ENCODE results near the gene PLOD2.

Gene PLOD2

DNA sequence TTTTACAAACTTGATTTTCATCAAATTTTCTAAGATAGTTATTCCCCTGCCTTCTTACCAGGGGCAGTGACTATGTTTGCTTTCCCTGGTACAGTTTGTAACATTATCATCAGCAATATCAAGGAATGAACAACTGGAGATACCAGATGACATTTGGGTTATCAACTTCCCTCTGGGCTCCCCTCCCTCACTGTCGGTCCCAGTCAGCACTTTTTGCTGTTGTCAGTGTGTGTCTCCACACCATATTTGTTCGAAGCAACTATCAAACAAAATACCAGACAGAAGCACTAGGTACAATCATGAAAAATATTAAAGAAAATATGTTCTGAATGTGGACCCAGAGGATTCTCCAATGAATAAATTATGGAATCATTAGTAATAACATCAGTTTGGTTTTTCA, 75.3 kb downstream of the PLOD2 start:
- Mint-ChIP-seq H3K27ac (no peak overlapping the region), H3K36me3 (no peaks in the 10 kb centered on the region), H3K27me3 (no peaks in the 10 kb centered on the region), H3K4me3 (no peak overlapping the region), H3K4me1 (no peaks in the 10 kb centered on the region), H3K9me3 (no peaks in the 10 kb centered on the region)
- no peak for DNase-seq
- no peak for ATAC-seq (replicated peaks)

DNA sequence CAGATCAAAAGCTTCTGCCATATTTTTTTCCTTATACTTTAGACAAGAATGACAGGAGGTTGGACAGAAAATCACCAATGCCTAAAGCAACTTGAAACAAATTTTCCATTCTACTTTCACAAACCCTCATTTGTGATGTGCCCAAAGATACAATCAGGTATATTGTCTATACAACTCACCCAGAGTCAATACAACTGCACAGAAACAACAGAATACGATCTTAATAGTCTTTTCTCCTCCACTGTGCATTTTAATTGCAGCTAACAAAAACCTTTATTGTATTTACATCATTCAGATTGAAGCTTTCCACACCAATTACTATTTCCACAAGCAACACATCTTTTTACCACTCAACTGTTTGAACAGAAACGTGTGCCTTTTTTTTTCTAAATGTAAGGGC, 80.4 kb downstream of the PLOD2 start:
- no peak for DNase-seq
- no peaks in the 10 kb centered on the region for H3K36me3 Mint-ChIP-seq
- ATAC-seq (replicated peaks), result no peak
- H3K9me3 Mint-ChIP-seq, result no peaks in the 10 kb centered on the region
- H3K4me1 Mint-ChIP-seq, result no peaks in the 10 kb centered on the region
- no peaks in the 10 kb centered on the region for H3K27me3 Mint-ChIP-seq
- H3K4me3 Mint-ChIP-seq, result no peak overlapping the region
- no peak overlapping the region for H3K27ac Mint-ChIP-seq

DNA sequence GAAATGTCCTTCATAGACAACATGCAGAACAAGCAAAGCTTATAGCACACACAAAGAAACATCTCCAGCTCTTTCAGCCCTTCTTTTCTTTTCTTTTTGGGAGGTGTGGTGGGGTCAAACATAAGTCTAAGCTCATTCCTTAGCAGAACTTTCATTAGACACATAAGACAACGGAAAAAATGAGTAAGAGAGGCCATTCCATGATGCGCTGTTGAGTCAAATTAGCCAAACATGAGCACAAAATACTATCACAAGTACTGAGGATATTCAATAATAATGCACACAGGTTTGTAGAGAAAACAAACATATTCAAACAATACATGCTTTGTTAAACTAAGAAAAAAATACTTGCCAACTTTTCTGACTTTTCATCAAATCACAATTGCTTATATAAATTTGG, 83.0 kb downstream of the PLOD2 start:
- ATAC-seq (replicated peaks) (no peak), DNase-seq (no peak)
- Mint-ChIP-seq H3K4me3 (no peak overlapping the region), H3K9me3 (no peaks in the 10 kb centered on the region), H3K4me1 (no peaks in the 10 kb centered on the region), H3K36me3 (no peaks in the 10 kb centered on the region), H3K27me3 (no peaks in the 10 kb centered on the region), H3K27ac (no peak overlapping the region)

DNA sequence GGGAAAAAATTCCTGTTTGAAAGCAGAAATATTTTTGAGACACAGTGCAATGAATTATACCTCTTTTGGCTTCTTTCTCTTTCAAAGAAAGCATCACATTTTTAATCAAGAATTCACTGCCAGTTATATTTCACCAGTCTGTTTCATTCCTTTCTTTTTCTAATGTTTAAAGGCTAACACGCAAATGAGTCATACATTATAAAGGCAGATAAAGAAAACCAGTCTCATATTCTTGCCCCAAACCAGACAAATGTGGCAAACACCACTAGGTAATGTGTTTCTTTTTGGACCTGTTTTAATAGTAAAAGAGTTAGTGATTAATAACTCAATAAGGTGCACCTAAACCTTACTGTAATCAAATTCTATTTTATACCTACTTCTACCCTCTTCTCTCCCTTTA, 83.8 kb downstream of the PLOD2 start:
- Mint-ChIP-seq H3K4me1 (no peaks in the 10 kb centered on the region), H3K36me3 (no peaks in the 10 kb centered on the region), H3K4me3 (no peak overlapping the region), H3K27ac (no peak overlapping the region), H3K27me3 (no peaks in the 10 kb centered on the region), H3K9me3 (no peaks in the 10 kb centered on the region)
- DNase-seq (no peak), ATAC-seq (replicated peaks) (no peak)

DNA sequence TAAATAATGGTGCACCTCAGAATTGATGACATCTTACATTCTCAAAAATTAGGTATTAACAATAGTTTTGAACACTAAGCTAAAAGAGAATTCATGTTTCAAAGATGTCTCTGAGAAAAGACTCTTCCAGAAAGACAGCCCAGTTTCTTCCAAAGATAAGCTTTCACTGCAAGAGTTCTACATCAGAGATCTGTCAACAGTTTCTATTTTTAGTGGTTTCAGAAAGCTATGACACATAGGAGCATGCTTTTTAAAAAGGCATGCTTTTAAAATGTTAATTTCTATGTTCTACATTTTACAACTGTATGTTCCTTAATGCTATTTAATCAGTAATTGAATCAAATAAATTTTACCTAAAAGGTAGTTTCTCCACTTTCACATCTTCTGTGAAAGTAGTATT, 88.2 kb downstream of the PLOD2 start:
- Mint-ChIP-seq H3K27ac (no peak overlapping the region), H3K9me3 (no peaks in the 10 kb centered on the region), H3K36me3 (no peaks in the 10 kb centered on the region), H3K27me3 (no peaks in the 10 kb centered on the region), H3K4me3 (no peak overlapping the region), H3K4me1 (no peaks in the 10 kb centered on the region)
- ATAC-seq (replicated peaks) (no peak), DNase-seq (no peak)

DNA sequence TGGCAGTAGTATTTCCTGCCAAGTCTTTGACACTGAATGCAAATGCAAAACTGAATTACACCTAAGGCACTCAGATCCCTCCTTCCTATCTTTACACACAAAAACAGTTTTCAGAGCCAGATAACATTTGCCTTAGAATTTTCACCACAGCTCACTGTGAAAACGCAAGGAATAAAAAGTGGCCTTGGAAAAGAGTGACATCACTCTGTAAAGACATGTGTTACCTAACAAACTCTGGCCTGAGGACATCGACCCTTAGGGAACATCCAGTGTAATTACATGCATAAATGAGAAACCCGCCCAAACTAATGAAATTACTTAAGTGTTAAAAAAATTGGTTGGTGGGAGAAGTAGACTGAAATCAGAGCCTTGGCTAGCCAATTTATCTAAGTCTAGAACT, 88.9 kb downstream of the PLOD2 start:
- DNase-seq (no peak), ATAC-seq (replicated peaks) (no peak)
- no peaks in the 10 kb centered on the region for H3K36me3 Mint-ChIP-seq
- no peaks in the 10 kb centered on the region for H3K27me3 Mint-ChIP-seq
- H3K4me1 Mint-ChIP-seq, result no peaks in the 10 kb centered on the region
- no peak overlapping the region for H3K27ac Mint-ChIP-seq
- H3K9me3 Mint-ChIP-seq, result no peaks in the 10 kb centered on the region
- H3K4me3 Mint-ChIP-seq, result no peak overlapping the region

DNA sequence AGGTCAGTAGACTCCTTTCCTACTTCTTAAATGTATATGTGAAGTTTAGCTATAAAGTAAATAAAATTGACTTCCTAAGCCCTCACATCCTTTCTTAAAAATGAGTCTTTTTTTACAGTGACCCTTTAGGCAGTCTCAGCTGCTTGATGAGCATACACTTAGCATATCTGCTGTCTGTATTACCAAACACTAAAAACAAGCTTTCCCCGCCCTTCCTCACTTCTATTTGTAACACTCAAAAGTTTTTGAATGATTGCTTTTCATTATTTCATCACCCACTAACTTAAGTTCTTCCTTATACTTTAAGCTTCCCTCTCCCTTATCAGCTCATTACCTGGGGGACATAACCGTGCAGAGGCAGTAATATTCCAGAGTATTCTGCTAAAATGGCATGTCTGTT, 89.4 kb downstream of the PLOD2 start:
- ATAC-seq (replicated peaks) (no peak), DNase-seq (no peak)
- Mint-ChIP-seq H3K27ac (no peak overlapping the region), H3K9me3 (no peaks in the 10 kb centered on the region), H3K36me3 (no peaks in the 10 kb centered on the region), H3K4me1 (no peaks in the 10 kb centered on the region), H3K4me3 (no peak overlapping the region), H3K27me3 (no peaks in the 10 kb centered on the region)

DNA sequence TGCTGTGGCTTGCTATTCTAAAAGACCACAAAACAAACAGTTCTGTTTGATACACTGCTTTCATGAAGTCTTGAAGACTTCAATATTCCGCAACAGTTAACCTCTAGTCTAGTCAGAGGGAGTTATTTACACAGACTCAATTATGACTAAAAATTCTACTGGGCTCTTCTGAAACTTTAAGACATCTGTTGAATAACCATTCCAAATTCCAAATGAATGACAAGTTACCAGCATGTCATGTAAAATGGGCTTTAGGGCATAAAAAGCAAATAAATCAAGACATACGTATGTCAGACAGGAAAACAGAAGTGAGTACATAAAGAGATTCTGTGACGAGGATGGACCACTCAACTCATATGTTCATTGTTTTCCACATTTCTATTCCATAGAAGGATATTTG, 93.9 kb downstream of the PLOD2 start:
- Mint-ChIP-seq H3K4me3 (no peak overlapping the region), H3K36me3 (no peaks in the 10 kb centered on the region), H3K9me3 (no peaks in the 10 kb centered on the region), H3K27ac (no peak overlapping the region), H3K4me1 (no peaks in the 10 kb centered on the region), H3K27me3 (no peaks in the 10 kb centered on the region)
- DNase-seq (no peak), ATAC-seq (replicated peaks) (no peak)

DNA sequence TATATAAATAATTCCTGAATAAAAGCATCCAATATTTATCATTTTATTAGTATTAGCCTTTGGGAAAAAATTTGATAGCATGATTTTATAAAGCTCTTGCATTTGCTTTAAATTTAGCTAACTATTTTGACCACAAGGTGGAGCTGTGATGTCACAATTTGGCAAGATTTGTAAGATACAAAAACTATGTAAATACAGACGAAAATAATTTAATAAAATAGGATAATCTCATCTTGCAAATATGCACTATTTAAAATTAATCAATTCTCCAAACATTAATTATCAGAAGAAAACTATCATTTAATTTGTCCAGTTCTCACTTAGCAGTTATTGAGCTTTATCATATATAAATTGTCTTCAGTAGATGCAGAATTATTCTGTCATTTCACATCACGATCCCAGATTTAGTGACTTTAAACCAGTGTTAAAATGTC, 95.4 kb downstream of the PLOD2 start:
- no peaks in the 10 kb centered on the region for H3K4me1 Mint-ChIP-seq

DNA sequence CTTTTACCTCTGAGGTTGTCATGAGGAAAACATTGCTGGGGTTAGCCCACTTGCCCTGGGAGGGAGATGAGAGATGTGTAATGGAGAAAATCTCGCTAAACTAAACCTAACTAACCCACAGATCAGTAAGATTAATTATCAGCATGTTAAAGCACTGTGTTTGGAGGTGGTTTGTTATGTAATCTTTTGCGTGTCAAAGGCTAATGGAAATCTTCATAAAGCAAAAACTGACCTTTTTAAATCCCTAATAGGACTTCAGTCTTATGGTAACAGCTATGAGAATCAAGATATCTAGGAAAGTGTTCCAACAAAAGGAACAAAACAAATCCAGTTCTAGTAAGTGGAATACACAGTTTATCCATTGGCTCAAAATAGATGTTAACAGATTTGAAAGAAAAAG, 102.7 kb downstream of the PLOD2 start:
- no peak overlapping the region for H3K4me3 Mint-ChIP-seq
- H3K4me1 Mint-ChIP-seq, result no peaks in the 10 kb centered on the region
- no peaks in the 10 kb centered on the region for H3K9me3 Mint-ChIP-seq
- no peak overlapping the region for H3K27ac Mint-ChIP-seq
- H3K36me3 Mint-ChIP-seq, result no peaks in the 10 kb centered on the region
- DNase-seq (no peak), ATAC-seq (replicated peaks) (no peak)
- H3K27me3 Mint-ChIP-seq, result no peaks in the 10 kb centered on the region

More for the DNA sequence above, 95.4 kb downstream of the PLOD2 start:
- DNase-seq (no peak), ATAC-seq (replicated peaks) (no peak)
- Mint-ChIP-seq H3K4me3 (no peak overlapping the region), H3K27ac (no peak overlapping the region), H3K36me3 (no peaks in the 10 kb centered on the region), H3K27me3 (no peaks in the 10 kb centered on the region), H3K9me3 (no peaks in the 10 kb centered on the region)

DNA sequence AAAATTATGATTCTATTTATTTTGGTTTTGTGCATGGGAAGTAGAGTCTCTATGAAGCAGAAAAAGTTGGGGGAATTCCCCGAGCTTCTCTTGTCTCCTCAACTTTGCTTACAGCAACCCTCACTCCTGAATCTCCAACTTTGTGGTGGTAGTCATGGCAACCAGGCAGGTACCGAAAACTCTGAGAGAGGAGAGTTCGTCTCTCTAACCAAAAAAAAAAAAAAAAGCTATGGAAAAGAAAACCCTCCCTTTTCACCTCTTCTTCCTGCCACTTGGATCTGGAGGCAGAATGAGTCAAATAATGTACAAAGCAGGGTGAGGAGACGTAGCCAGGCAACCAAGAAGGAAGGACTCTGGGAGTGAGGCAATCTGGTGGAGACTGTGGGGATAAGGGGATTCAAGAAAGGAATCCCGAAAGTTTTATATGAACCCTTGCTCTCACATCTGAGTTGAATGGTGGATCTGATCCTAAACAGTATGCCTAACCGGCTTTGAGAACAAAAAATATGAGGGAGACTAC, 108.1 kb downstream of the PLOD2 start:
- no peak overlapping the region for H3K27ac Mint-ChIP-seq
- no peaks in the 10 kb centered on the region for H3K36me3 Mint-ChIP-seq
- no peaks in the 10 kb centered on the region for H3K4me1 Mint-ChIP-seq
- H3K9me3 Mint-ChIP-seq, result no peaks in the 10 kb centered on the region
- no peak for DNase-seq
- H3K4me3 Mint-ChIP-seq, result no peak overlapping the region
- ATAC-seq (replicated peaks), result no peak
- no peaks in the 10 kb centered on the region for H3K27me3 Mint-ChIP-seq

DNA sequence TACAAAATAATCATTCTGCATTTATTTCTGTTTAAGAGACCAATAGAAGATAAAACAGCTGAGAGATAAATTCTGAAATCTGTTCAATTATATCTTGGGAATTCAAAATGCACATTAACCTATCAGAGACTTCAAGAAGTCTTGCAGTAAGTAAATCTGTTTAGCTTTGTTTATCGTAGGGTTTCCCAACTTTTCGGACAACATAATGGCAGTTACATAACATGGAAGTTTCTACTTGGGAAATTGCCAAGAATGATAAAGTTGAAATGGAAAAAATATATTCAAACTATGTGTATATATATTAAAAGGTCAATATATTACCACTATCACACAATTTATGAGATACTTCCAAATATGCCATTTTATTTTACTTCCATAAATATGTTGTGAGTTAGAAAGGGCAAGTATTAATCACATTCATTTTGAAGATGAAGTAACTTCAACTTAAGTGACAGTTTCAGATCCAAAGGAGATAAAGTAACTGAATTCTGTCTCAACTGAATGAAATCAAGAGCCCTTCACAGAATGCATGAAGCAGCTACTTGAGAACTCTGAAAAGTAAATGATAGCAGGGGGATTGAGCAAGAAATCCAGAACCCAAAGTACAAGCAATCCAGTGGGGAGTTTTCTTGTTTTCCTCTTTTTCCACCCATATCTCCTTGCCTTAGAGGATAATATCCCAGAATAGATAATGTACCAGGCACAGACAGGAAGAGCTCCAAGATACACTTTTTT, 108.8 kb downstream of the PLOD2 start:
- Mint-ChIP-seq H3K4me3 (no peak overlapping the region), H3K36me3 (no peaks in the 10 kb centered on the region), H3K27ac (no peak overlapping the region), H3K4me1 (no peaks in the 10 kb centered on the region), H3K27me3 (no peaks in the 10 kb centered on the region), H3K9me3 (no peaks in the 10 kb centered on the region)
- no peak for ATAC-seq (replicated peaks)
- no peak for DNase-seq

DNA sequence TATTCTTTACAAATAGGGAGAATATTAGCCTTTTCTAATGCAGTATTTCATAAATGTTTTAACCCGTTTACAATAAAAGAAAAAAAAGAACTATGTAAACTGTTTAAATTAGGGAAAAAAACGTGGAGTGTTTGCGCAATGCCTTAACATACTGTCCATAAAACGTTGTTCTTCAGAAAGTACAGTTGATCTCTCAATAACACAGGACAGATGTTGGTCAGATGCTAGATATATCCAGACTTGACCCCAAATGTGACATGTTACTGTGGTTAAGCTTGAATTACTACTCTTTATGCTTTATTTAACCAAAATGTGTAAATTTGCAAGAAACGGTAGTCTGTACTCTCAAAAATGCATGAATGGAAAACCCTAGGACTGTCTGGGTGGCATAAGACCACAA, 110.3 kb downstream of the PLOD2 start:
- no peak overlapping the region for H3K4me3 Mint-ChIP-seq
- no peaks in the 10 kb centered on the region for H3K27me3 Mint-ChIP-seq
- DNase-seq (no peak), ATAC-seq (replicated peaks) (no peak)
- no peak overlapping the region for H3K27ac Mint-ChIP-seq
- no peaks in the 10 kb centered on the region for H3K4me1 Mint-ChIP-seq
- no peaks in the 10 kb centered on the region for H3K36me3 Mint-ChIP-seq
- H3K9me3 Mint-ChIP-seq, result peaks cover 0 to 4% of the 10 kb centered on the region in 2 donors

DNA sequence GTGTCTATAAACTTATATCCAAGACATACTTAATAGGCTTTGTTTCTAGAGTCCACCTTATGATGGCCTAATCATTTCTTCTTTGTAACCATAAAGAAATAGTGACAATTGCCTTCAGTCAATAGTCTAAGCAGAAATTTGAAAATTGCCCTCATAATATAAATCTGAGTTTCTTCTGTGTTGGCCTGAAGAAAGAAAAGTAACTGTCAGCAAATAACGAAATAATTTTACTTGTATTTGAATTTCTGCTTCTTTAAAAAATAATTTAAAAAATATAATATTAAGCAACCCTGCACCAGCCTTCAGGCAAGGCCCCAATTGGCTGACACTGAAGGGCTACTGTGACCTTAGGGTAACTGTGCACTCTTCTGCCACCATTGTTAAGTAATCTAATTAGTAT, 113.5 kb downstream of the PLOD2 start:
- peaks cover 3 to 8% of the 10 kb centered on the region in 2 donors for H3K9me3 Mint-ChIP-seq
- H3K27me3 Mint-ChIP-seq, result no peaks in the 10 kb centered on the region
- ATAC-seq (replicated peaks) (no peak), DNase-seq (no peak)
- no peak overlapping the region for H3K27ac Mint-ChIP-seq
- H3K4me1 Mint-ChIP-seq, result no peaks in the 10 kb centered on the region
- H3K36me3 Mint-ChIP-seq, result no peaks in the 10 kb centered on the region
- no peak overlapping the region for H3K4me3 Mint-ChIP-seq

DNA sequence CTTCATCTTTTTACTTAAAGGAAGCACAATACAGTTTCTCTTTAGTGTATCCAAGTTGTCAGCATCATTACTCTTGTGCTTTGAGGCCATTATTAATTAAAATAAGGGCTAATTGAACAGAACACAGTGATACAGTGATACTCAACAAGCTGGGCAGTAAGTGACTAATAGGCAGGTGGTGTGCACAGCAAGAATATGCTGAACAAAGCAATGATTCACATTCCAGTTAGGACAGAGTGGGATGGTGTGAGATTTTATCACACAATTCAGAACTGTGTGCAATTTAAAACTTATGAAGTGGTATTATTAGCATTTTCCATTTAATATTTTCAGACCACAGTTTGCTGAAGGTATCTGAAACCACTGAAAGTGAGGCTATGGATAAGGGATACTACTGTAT, 116.9 kb downstream of the PLOD2 start:
- no peaks in the 10 kb centered on the region for H3K4me1 Mint-ChIP-seq
- ATAC-seq (replicated peaks) (no peak), DNase-seq (no peak)
- H3K4me3 Mint-ChIP-seq, result no peak overlapping the region
- H3K9me3 Mint-ChIP-seq, result peaks cover 3 to 8% of the 10 kb centered on the region in 2 donors
- no peaks in the 10 kb centered on the region for H3K36me3 Mint-ChIP-seq
- H3K27me3 Mint-ChIP-seq, result no peaks in the 10 kb centered on the region
- H3K27ac Mint-ChIP-seq, result no peak overlapping the region

DNA sequence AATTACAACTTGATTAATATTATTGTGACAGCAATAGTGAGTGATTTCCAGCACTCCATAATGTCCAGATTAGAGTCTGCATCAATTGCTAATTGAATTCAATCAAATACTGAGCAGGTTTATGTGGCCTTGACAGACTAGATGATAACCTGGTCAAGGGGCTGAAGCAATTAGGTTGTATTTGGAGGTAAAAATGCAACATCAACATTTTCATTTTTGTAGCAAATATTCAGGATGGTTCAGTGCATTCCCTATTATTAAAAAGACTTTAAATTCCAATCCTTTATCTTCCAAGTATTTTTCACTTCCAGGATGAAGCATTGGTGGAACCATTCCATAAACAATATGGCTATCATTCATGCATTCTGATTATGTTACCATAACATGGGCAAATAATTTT, 120.4 kb downstream of the PLOD2 start:
- no peaks in the 10 kb centered on the region for H3K4me1 Mint-ChIP-seq
- ATAC-seq (replicated peaks) (no peak), DNase-seq (no peak)
- no peaks in the 10 kb centered on the region for H3K36me3 Mint-ChIP-seq
- no peak overlapping the region for H3K4me3 Mint-ChIP-seq
- no peak overlapping the region for H3K27ac Mint-ChIP-seq
- no peaks in the 10 kb centered on the region for H3K27me3 Mint-ChIP-seq
- peaks cover 3% of the 10 kb centered on the region in 2 donors for H3K9me3 Mint-ChIP-seq
